MCF 10A (cell line): ENCODE measurements around the gene RXRA. TPM values are rescaled to one million over a fixed set of nuclear protein-coding genes. Genes with fewer than 3 reads are reported as not detected.

Experiments used
- BruUV-seq: library from RNA; stranded (reverse); fragments of 400-500 nt; replicated peaks from 2 replicates; lab custom pipeline; 2021; lab: Mats Ljungman, UMichigan
- CTCF ChIA-PET: fragments of 300-600 bp; sonication (Branson Sonifier 250); formaldehyde crosslinking; extraction: SDS; loops from one replicate; lab custom pipeline; 2021; ENCODE audit warnings: antibody characterized with exemption, inconsistent platforms; lab: Yijun Ruan, JAX
- POLR2A ChIA-PET: fragments of 300-600, 350-650 bp; sonication (Branson Sonifier 250); formaldehyde crosslinking; extraction: SDS; loops from one replicate; lab custom pipeline; 2020; ENCODE audit warnings: antibody characterized with exemption, inconsistent platforms; lab: Yijun Ruan, JAX
- DNase-seq: peaks from one replicate; pipeline ENCODE4 v3.0.0-alpha.2; 2018; ENCODE audit not compliant: unreplicated experiment
- H3K27ac Mint-ChIP-seq: one replicate; pipeline ENCODE4 v1.8.0; 2022; ENCODE audit warnings: mild to moderate bottlenecking, low read depth, mixed read lengths; ENCODE audit not compliant: unreplicated experiment
- H3K27me3 Mint-ChIP-seq: one replicate; pipeline ENCODE4 v1.8.0; 2022; ENCODE audit warnings: mixed read lengths; ENCODE audit not compliant: insufficient read depth, unreplicated experiment
- H3K36me3 Mint-ChIP-seq: one replicate; pipeline ENCODE4 v1.8.0; 2022; ENCODE audit warnings: mild to moderate bottlenecking, moderate library complexity, mixed read lengths; ENCODE audit not compliant: insufficient read depth, unreplicated experiment
- H3K4me1 Mint-ChIP-seq: one replicate; pipeline ENCODE4 v1.8.0; 2022; ENCODE audit warnings: mixed read lengths; ENCODE audit not compliant: insufficient read depth, unreplicated experiment
- H3K4me3 Mint-ChIP-seq: one replicate; pipeline ENCODE4 v1.8.0; 2022; ENCODE audit warnings: mild to moderate bottlenecking, moderate library complexity, mixed read lengths; ENCODE audit not compliant: unreplicated experiment
- H3K9me3 Mint-ChIP-seq: one replicate; pipeline ENCODE4 v1.8.0; 2022; ENCODE audit warnings: mixed read lengths; ENCODE audit not compliant: unreplicated experiment
- intact Hi-C: fragments of 100-400 bp; cut with micrococcal nuclease; formaldehyde crosslinking; loops from 2 replicates; pipeline ENCODE4 v1.14.1; 2022
- total RNA-seq: library from RNA; stranded (reverse); gene quantifications from 2 replicates; pipeline ENCODE4 v1.2.3, GENCODE V29; 2022
- TF ChIP-seq, protein P1 (sequence below): fragments of 200-600 bp; IDR thresholded peaks from one replicate; pipeline ENCODE4 v1.8.0; 2022; ENCODE audit warnings: antibody characterized with exemption, mild to moderate bottlenecking; ENCODE audit not compliant: unreplicated experiment

The RXRA gene
- total RNA-seq, 1 experiment from 2014 or later: 65.5 TPM

GRCh38 chr9:134338394-134339182 is 12.3 kb downstream of the RXRA start:
- Mint-ChIP-seq H3K4me3 (no peak overlapping the region), H3K4me1 (peaks cover 38% of the 10 kb centered on the region), H3K27ac (no peak overlapping the region), H3K36me3 (peaks cover 21% of the 10 kb centered on the region), H3K27me3 (no peaks in the 10 kb centered on the region), H3K9me3 (no peaks in the 10 kb centered on the region)
- intact Hi-C loops: no loop called here
- ChIA-PET POLR2A (no interaction called here), CTCF (interaction anchor here (0.6 kb wide), 1 partner anchor 11 kb away, joined by 3 read pairs; no protein-coding TSS in a partner anchor)
- no peak for DNase-seq
- no TSS peak for BruUV-seq
- TF ChIP-seq, protein P1, sequence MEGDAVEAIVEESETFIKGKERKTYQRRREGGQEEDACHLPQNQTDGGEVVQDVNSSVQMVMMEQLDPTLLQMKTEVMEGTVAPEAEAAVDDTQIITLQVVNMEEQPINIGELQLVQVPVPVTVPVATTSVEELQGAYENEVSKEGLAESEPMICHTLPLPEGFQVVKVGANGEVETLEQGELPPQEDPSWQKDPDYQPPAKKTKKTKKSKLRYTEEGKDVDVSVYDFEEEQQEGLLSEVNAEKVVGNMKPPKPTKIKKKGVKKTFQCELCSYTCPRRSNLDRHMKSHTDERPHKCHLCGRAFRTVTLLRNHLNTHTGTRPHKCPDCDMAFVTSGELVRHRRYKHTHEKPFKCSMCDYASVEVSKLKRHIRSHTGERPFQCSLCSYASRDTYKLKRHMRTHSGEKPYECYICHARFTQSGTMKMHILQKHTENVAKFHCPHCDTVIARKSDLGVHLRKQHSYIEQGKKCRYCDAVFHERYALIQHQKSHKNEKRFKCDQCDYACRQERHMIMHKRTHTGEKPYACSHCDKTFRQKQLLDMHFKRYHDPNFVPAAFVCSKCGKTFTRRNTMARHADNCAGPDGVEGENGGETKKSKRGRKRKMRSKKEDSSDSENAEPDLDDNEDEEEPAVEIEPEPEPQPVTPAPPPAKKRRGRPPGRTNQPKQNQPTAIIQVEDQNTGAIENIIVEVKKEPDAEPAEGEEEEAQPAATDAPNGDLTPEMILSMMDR: no peak

GRCh38 chr9:134339183-134339806 is 13.0 kb downstream of the RXRA start:
- DNase-seq: no peak
- no peaks in the 10 kb centered on the region for H3K9me3 Mint-ChIP-seq
- TF ChIP-seq, protein P1: no peak
- H3K36me3 Mint-ChIP-seq: peaks cover 21% of the 10 kb centered on the region
- no peak overlapping the region for H3K4me3 Mint-ChIP-seq
- ChIA-PET POLR2A (no interaction called here), CTCF (no interaction called here)
- intact Hi-C loops: no loop called here
- no peaks in the 10 kb centered on the region for H3K27me3 Mint-ChIP-seq
- H3K4me1 Mint-ChIP-seq: peaks cover 36% of the 10 kb centered on the region
- no peak overlapping the region for H3K27ac Mint-ChIP-seq
- BruUV-seq: no TSS peak

DNA sequence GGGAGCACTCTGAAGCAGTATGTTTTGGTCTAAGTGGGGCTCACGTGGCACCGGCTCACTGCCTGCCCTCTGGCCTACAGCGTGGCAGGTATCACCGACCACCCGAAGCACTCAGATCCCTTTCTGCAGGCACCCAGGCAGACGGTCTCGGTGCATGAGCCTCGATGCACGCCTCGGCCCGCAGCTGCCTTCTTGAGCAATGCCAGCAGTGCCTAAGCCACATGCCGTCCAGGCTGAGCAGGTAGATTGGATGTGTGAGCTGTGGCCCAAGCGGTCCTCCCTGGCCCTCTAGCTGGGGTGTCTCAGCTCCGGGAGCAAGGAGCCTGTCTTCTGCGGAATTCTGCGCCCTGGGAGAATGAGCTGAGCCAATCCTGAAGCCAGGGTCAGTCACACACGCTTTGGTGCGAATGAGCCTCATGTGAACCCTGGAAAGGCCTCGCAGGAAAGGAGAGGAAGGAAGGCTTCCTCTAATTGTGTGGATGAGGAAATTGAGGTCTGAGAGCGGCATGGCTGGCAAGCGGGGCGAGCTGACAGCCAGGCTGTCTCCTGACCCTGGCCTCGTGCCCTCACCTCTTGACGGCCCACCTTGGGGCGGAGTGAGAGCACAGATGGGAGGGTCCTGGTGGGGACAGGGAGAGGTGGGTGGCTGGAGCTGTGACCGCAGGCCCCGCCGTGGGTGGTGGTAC is 14.4 kb downstream of the RXRA start:
- DNase-seq: no peak
- Mint-ChIP-seq H3K27ac (no peak overlapping the region), H3K9me3 (no peaks in the 10 kb centered on the region), H3K4me1 (peaks cover 25% of the 10 kb centered on the region), H3K36me3 (peaks cover 12% of the 10 kb centered on the region), H3K4me3 (no peak overlapping the region), H3K27me3 (no peaks in the 10 kb centered on the region)
- intact Hi-C loops: no loop called here
- ChIA-PET POLR2A (interaction anchor here (1.1 kb wide), 1 partner anchor 15 kb away, joined by 3 read pairs; no protein-coding TSS in a partner anchor), CTCF (no interaction called here)
- BruUV-seq: no TSS peak
- TF ChIP-seq, protein P1: no peak

GRCh38 chr9:134341306-134341705 is 15.1 kb downstream of the RXRA start:
- Mint-ChIP-seq H3K4me3 (no peak overlapping the region), H3K36me3 (peaks cover 12% of the 10 kb centered on the region), H3K27ac (no peak overlapping the region), H3K27me3 (no peaks in the 10 kb centered on the region), H3K4me1 (peaks cover 25% of the 10 kb centered on the region), H3K9me3 (no peaks in the 10 kb centered on the region)
- no TSS peak for BruUV-seq
- TF ChIP-seq, protein P1: no peak
- no peak for DNase-seq
- ChIA-PET POLR2A (interaction anchor here (1.1 kb wide), 1 partner anchor 15 kb away, joined by 3 read pairs; no protein-coding TSS in a partner anchor), CTCF (no interaction called here)
- intact Hi-C loops: no loop called here
